NCI-H446 (cell line): ENCODE data around the gene TAF6.

Experiments
- DNase-seq, 2 experiments: peaks; one replicate each; lab custom pipeline; 2025; lab: John Stamatoyannopoulos, UW

The TAF6 gene

DNA sequence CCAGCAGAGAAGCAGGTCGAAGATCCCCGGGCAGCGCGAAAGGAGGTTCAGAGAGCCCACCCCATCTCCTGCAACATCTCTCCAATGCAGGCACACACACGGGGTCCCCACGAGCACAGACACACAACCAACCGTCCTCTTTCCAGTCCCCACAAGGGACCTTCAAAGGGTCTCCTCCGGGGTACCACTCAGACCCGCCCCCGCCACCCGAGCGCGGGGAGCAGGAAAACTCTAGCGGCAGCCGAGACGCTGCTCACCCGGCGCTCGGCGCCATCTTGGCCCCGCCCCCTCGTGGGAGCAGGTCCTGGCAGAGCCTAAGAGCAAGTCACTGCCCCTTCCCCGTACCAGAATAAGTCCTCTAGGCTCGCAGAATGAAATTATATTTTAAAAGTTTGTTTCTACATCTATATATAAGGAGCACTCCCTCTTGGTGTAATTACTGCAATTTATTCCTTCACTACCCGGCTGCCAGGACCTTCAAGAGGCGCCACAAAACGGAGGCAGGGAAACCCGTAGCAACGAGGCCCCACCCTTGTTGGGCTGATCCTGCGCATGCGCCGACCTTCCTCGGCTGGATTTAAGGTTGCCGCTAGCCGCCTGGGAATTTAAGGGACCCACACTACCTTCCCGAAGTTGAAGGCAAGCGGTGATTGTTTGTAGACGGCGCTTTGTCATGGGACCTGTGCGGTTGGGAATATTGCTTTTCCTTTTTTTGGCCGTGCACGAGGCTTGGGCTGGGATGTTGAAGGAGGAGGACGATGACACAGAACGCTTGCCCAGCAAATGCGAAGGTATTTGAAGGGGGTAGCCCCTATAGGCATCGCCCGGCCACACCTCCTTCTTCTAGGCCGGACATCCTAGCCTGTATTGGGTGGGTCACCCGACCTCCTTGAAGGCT lies at the start of gene TAF6, which contains the start of gene CNPY4:
Gene TAF6 (minus strand): TSS at position 287 of the 898 bp plus-strand sequence. CDS start 5,149 bp downstream, outside the sequence.
Gene CNPY4 (plus strand): TSS at position 563 of the 898 bp plus-strand sequence. CDS start 111 bp downstream, at position 674.
- peak; percentile 90 to 94 for DNase-seq

DNA sequence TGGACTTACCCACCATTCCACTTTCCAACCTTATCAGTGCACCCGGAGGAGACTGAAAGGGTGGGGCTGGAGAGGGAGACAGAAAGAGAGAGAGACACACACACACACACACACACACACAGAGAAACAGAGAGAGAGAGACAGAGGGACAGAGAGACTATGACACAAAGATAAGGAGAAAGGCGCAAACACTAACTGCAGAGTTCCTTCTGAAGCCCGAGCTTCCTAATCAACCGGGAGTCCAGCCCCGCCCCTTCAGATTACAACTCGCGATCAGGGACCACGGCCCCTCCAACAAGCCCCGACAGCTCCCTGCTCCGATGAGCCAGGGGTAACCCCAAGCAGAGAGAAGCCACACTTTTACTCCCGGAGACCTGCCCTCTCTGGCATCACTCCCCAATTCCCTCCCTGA lies 48.8 kb upstream of the TAF6 start:
- no peak for DNase-seq

DNA sequence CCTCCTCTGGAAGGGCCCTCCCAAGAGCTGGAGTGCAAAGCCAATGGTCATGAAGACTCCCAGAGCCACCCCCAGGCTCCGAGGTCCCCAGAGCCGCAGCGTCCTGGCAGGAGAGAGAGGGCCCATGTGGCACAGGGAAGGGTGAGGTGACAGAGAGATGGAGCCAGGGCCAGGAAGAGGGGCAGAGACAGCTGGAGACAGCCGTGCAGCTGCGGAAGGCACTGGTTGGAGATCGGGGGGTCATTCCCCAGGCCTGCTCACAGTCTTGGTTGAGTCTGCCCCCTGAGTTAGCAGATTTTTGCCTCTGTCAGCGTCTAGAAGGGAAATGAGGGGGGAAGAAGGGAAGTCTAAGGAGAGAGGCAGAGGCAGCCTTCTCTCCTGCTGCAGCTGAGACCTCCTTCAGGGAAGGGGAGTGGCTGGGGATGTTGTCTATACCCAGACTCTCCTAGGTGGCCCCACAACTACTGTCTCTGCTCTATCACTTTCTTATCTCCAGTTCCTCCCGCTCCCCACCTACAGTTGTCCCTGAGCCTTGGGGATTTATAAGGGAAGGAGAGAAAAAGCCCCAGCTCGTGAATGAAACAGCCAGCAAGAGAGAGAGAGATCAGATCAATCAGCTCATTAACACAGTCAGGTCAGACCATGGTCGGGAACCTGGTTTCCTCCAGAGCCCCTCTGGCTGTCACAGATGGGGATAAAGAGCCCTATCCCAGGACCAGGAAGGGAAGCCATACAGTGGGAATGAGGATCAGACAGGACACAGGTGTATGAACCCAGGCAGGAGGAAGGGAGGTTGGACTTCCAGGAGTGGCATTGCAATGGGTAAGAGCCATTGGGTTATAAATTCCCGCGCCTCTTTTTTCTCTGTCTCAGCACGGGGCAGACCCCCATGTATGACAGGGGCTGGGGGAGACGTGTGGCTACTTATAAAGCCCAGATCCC lies 48.1 kb upstream of the TAF6 start:
- DNase-seq: no peak

DNA sequence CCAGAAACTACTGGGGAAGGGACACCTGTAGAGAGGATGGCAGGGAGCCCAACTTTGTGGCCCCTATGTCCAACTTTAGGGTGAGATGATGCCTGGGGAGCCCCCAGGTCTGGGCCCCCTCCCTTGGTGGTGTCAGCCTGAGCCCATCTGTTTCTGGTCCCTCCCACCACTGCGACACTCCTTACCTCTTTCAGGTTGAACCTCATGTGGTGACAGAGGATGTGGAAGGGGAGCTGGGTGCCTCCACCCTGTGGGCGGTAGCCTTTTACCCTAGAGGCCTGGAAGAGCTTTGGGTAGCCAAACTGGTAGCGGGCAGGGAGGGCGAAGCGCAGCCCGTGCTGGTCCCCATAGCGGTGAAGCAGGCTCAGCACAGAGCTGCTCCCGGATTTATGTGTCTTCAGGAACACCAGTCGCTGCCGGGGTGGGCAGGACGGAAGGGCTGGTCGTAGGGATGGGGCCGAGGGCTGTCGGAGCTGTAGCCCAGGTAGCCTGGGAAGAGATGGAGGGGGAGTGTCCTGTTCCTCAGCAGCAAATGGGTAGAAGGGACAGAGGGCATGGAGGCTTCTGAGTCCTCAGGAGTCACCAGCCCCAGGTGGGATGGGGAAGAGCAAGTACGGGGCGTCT lies 47.3 kb upstream of the TAF6 start:
- DNase-seq: no peak

DNA sequence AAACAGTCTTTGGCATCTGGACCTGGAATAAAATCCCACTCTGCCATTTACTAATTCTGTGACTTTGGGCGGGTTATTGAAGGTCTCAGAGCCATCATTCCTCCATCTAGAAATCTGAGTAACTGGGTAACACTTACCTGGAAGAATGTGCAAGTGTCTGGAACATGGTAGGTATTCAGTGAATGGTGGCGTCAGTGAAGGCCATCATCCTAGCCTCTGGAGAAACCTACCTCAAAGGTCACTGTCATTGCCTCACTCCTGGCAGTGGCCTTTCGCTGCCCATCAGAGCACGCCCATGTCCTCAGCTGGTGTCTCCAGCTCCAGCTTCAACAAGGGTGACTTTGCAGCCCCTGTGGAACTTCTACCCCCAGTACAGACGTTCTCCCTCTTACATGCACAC lies 44.7 kb upstream of the TAF6 start:
- no peak for DNase-seq

DNA sequence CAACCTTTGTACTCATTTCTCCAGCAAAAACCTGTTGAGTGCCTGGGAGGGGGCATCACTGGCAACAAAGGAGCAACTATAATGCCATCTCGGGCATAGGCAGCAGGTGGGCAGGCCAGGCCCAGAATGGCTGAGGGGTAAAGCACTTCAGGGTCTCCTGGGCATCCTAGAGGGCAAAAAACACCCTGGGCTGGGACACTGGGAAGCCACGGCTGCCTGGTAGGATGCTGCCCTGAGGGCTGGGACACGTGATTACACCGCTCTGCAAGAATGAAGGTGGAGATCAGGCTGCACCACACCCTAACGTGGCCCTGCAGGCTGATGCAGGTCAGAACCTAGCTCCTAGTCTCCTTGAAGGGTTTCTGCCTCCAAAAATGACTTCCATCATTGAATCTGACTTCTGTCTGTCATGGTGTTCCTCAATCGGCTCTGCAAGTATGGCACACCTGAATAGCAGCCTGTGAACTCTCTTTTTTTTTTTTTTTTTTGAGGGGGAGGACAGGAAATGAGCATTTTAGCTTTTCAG lies 43.9 kb upstream of the TAF6 start:
- DNase-seq: no peak

DNA sequence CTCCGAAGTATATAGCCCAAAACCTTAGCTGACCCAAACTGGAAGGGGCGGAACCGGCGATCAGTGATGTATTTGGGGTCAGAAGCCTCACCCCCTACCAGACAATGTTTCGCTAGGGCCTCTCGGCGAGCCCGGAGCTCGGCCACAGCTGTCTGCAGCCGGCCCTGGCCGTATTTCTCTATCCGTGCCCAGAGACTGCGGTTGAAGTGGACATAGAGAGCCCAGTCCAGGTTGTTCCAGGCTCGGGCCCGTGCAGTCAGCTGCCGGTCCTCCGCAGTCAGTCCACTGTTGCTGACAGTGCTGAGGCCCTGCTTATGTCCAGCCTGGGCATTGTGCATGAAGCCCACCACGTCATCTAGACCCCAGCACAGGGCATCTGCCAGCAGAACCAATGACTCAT lies 40.9 kb upstream of the TAF6 start:
- DNase-seq: no peak

DNA sequence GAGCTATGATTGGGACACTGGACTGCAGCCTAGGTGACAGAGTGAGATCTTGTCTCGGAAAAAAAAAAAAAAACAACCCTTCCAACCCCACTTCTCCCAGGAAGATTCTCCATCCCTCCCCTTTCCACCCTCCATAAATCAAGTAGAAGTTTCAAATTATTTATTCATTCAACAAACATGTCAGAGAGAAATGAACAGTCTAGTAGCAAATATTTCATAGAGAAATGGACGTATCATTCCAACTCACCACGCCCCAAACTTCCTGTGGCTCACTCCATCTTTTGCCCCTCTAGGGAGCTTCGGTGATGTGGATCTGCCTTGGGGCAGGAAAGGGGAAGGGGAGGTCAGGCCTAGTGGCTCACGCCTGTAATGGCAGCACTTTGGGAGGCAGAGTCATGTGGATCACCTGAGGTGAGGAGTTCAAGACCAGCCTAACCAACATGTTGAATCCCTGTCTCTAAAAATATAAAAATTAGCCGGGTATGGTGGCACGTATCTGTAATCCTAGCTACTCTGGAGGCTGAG lies 40.0 kb upstream of the TAF6 start:
- DNase-seq: no peak

DNA sequence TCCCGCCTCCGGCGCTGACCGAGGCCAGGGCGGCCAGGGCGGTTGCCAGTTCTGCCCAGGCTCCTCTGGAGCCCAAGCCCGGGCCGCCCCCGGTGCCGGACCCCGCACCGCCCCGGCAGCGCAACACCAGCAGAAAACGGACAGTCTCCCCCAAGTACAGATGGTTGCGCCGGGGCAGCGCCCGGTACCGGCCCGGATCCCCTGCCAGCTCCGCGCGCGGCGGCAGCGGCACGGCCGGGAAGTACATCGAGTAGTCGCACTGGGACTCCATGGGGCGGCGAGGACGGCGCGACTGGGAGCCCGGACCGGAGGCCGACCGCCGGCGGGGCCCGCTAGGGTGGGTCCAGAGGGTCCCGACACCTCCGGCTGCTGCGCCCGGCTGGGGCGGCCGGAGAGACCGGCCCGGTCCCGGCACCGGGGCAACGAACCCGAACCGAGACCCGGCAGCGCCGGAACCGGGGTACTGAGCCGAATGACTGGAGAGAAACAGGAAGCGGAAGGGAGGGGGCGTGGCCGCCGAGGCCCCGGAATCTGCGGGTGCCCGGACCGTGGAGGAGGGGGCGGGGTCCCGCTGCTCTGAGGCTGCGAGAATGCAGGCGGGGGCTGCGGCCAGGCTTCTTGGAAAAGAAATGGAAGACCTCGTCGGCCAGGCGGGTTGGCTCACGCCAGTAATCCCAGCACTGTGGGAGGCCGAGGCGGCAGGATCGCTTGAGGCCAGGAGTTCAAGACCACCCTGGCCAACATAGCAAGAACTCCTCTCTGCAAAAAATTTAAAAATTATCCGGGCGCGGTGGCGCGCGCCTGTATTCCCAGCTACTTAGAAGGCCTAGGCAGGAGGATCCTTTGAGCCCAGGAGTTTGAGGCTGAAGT lies 39.3 kb upstream of the TAF6 start, which contains the start of gene TRAPPC14:
Gene TRAPPC14 (minus strand): TSS at position 495 of the 870 bp plus-strand sequence. CDS start 224 bp downstream, at position 271.
- peak; percentile 48 to 77 for DNase-seq

DNA sequence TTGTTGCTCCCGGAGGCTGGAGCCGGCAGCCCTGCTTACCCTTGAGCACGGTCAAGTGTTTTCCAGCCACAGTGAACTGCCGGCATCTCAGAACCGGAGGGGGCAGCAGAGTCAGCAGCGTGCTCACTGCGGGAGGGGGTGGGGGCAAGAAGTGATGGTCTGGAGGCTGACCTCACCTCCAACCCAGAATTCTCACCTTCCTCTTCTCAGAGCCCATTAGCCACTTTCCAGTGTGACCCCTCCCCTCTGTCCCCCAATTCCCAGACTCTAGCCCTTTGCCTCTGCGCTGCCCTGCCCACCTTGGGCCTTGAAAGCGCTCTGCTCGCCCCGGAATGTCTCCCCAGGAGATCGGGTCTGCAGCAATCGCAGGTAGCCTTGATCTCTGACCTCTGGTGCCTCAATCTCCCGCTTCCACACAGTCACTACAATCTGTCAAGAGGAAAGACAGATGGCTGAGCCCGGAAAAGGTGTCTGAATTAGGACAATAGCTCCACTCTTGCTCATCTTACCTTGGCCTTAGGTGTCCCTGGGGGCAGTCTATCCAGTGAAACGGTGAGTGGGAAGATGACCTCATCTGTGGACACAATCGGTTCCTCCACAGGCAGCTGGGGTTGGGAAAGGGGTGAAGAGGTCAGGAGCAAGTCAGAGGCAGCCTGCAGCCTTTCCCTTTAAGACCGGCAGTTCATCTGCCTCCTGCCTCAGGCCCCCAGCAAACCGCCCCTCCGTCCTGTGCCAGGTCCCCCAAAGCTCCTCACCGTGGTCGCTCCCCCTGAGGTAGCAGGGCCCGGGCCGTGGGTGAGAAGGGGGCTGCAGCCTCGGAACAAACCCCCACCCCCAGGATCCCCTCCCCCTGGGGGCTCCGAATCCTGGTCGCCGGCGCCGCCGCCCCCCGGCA lies 38.4 kb upstream of the TAF6 start:
- DNase-seq: no peak

DNA sequence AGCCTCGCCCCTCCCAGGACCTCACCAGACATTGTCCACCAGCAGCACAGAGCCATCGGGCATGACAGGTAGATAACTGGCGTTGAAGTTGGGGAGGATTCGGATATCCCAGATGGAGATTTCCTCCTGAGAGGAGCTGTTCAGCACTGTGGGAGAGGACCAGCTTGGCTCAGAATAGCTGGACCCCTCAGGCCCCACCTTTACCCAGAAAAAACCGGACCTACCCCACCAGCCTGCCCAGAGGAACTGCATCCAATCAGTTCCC lies 37.8 kb upstream of the TAF6 start:
- no peak for DNase-seq

DNA sequence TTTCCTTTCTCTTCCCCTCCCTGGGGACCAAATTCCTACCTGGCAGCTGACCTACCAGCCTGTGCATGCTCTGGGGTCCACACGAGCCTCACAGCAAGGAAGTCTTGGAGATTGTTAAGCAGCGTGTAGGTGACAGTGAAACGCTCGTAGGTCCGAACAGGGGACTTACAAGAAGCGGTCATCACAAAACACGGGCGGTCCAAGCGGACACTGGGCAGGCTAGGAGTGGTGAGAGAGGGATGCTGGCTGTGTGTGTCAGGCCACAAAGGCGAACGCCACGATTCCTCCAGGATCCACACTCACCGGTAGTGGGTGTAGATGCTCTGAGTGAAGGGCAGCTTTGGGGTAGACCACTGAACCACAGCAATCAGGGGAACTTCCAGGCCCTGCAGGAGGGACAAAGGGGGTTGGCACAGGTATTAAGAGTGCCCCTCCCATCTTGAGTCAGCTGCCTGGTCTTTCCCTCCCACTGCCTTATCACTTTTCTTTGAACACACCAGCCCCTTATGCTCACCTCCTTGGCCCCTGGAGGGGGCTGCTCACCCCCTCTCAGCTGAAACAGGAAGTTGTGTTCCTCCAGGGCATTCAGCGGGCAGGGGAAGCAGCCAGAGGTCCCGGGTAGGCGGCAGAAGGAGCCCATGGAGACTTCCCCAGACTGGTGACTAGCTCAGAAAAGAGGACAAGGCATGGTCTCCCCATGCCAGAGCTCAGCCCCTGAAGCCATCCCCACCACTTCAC lies 37.3 kb upstream of the TAF6 start:
- DNase-seq: no peak

DNA sequence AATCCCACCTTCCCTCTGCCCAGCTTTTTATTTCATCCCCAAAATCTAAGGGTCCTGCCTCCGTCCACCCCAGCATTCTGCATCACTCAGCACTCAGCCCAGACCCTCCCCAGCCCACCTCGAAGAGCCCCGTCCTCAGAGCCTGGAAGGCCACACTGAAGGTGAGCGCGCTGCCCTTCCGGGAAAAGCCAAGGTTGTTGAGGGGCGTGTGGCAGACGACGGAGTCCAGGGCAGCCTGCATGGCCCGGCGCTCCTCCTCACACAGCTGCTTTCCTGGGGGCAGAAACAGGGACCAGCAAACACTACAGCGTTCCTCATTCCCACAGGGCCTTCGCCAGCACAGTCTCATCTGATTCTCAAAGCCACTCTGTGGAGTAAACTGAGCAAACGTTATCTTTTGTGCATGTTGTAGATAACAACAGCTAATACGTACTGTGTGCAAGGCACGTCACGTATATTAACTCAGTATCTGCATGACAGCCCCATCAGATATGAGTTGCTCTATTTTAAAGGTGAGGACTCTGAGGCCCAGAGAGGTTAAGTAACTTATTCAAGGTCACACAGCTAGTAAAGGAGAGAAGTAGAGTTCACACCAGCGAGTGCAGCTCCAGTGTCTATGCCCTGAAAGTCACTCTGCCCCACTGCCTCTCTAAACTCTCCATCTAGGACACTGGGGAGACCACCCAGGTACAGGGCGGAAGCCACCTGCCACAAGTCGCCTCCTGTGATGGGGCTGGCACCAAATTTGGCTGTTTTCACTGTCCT lies 36.6 kb upstream of the TAF6 start:
- no peak for DNase-seq

DNA sequence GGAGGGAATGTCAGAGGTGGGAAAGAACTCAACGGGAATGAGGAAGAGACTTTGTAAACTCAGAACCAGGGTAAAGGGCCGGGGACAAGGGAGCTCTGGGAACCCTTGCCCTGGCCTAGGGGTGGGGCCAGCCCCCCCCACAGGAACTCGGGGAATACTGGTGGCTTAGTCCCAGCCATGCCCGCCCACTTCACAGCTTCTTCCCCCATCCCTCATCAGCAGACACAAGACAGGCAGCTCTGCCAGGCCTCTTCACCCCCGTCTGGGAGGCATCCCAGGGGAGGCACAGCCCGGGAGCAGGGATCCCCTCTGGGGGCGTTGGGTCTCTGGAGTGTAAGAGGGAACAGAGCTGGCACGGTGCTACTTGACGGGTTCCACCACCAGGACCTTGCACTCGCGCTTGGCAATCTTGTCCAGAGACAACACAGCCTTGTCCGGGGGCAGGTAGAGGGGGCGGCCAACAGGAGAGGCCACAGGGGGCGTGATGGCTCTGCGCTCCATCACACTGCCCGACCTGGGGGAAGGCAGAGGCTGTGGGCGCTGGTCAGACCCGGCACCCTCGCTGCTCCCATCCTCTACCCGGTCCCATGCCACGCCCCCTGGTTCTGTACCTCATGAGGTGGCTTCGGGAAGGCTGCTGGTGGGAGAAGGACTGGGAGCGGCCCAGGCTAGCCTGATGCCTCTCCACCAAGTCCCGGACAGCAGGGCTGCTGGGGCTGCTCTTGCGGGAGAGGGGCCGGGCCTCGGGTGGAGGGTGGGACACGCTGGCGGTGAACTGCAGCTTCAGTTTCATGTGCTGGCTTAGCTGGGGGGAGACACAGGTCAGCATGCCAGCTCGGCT lies 35.7 kb upstream of the TAF6 start:
- no peak for DNase-seq

DNA sequence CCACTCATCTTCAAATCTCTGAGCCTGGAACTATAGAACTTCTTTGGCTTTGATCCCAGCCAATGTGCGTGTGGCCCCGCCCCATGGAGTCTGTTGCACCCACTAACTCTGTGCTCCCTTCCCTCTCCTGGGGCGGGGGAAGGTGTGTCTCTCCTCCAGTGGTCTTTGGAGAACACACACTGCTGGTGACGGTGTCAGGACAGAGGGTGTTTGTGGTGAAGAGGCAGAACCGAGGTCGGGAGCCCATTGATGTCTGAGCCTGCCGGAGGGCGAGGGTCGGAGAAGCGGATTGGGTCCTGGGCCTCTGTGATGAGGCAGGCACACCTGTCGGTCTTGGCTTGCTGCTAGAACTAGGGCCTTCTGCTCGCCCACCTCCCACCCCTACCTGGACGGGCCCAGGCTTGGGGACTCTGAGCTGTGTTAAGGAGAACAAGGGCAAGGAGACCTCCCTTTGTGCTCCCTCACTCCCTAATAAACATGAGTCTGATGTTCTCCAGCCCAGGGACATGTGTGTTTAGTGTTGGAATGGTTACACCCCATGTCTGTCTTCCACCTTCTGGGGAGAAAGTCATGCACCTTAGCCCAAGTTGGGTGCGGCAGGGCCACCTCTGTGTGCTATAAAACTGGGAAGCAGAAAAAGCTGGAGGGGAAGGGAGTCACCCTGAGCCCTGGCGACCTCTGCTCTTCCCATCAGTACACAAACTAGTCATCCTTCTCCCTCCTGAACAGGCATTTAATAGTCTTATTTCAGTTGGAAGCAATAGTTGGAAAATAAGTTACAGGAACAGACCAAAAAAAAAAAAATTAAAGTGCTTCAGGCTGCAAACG lies 34.8 kb upstream of the TAF6 start:
- DNase-seq: no peak

DNA sequence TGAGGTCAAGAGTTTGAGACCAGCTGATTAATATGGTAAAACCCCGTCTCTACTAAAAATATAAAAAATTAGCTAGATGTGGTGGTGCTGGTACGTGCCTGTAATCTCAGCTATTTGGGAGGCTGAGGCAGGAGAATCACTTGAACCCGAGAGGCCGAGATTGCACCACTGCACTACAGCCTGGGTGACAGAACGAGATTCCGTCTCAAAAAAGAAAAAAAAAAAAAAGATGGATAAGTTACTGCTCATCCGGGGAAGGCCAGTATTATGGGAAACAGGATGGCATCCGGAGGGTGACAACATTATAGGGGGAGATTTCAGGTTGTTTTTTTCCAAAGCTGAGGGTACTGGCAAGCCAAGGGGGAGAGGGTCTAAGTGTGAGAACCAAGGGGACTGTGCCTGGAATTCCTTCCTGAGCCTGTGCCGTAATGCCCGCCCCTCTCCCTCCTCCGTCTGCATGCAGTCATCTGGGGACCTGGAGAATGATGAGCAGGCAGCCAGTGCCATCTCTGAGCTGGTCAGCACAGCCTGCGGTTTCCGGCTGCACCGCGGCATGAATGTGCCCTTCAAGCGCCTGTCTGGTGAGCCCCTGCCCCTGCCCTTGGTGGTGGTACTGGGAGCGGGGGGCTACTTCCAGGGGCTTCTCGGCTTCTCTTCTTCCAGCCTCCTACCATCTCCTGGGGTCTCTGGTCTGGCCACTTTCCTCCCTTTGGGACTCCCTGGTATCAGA lies 33.9 kb upstream of the TAF6 start:
- DNase-seq: no peak
